C4-2B (cell line): Measurements from ENCODE around the gene ELL.

Source experiments
- CTCF ChIP-seq: fragments of 450-650 bp; conservative IDR thresholded peaks from 2 replicates; pipeline ENCODE4 v1.5.1; 2017; ENCODE audit warnings: mild to moderate bottlenecking
- ZFX ChIP-seq: fragments of 450-650 bp; IDR thresholded peaks from 2 replicates; pipeline ENCODE4 v1.6.1; 2017

DNA sequence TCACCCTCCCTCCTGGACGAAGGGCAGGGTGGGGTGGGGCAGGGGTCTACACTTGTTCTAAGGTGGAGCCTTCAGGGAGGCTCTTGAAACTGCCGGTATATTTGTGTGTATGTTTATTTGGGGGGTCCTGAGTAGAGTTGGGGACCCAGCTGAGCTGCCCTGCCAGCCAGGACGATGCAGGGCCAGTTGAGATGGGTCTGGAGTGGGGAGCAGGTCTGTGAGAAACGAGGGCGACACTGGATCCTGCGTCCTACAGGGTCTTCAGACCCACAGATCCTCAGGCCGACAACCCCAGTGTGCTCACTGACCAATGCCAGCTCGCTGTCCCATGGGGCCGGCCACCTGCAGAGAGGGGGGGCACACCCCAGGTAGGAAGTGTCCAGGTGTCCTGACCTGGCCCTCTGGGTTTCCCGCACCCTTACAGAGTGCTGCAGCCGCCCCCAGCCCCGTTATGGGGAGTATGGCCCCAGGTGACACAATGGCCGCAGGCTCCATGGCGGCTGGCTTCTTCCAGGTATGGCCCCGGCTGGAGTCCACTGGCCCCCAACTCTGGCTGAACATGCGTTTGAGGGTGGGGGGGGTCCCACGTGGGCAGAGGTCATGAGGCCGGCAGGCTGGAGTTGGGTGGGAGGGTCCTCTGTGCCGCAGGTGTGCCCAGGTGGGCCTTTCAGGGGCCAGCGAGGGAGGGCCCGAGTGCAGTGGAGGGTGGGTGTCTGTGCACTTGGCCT, 91.3 kb downstream of the ELL start:
- TF ChIP-seq CTCF (no peak), ZFX (no peak)
